Measurements from ENCODE around the gene NUAK2. TPM values are rescaled to one million over a fixed set of nuclear protein-coding genes. Genes with fewer than 3 reads are reported as not detected.
A peak's percentile ranks its signal among the peaks of the same experiment; 100 is the strongest.

Gene NUAK2
- total and polyA plus RNA-seq, 2 experiments from 2014 or later: 3.0 to 3.8 TPM

DNA sequence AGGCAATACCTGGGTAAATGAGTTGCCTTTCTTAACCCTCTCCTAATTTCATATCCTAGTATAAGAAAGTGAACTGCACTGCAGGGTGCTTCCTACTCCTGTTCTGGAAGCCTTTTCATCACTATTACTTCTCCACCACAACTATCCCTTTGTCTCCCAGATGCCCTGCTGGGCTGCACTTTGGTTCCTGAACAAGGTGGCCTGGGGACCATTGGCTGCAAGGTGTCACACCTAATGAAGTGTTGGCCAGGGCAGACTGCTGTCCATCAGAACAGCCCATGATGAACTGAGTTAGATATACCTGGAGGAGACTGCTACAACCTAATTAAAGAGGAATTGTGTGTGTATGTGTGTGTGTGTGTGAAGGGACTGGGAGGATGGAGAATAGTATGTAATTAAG, 37.0 kb upstream of the NUAK2 start:
- Histone ChIP-seq H3F3A (ENCODE audit: insufficient read depth) (no peaks in the 10 kb centered on the region), H3K79me2 (ENCODE audit: insufficient read depth) (no peaks in the 10 kb centered on the region), H3K9ac (no peak overlapping the region), H4K20me1 (ENCODE audit: insufficient read depth) (no peaks in the 10 kb centered on the region), H3K9me2 (ENCODE audit: insufficient read depth) (no peaks in the 10 kb centered on the region), H3K4me3 (no peak overlapping the region), H2AFZ (no peak overlapping the region), H3K27ac (no peak overlapping the region), H3K9me3 (ENCODE audit: low read depth) (no peaks in the 10 kb centered on the region), H3K4me2 (ENCODE audit: unreplicated experiment) (no peak overlapping the region), H3K36me3 (ENCODE audit: low read depth) (no peaks in the 10 kb centered on the region), H3K27me3 (replicated peaks; ENCODE audit: insufficient read depth) (peaks cover 37% of the 10 kb centered on the region), H3K4me1 (ENCODE audit: insufficient read depth) (peaks cover 4% of the 10 kb centered on the region; the same call in 1 of the 2 replicates)
- in situ Hi-C loops (cut with MboI): loop anchor here (10.0 kb wide), 1 partner anchor 126 kb away; no protein-coding TSS in a partner anchor
- DNase-seq: no peak
- TF ChIP-seq EZH2phosphoT487 (IDR thresholded peaks at IDR 0.05; ENCODE audit: insufficient read depth, low read depth): no peak
- TF ChIP-seq EZH2 (IDR thresholded peaks at IDR 0.05; ENCODE audit: insufficient read depth, poor library complexity, severe bottlenecking): no peak

GRCh38 chr1:205357567-205357966, 36.0 kb upstream of the NUAK2 start:
- no peak overlapping the region for H3K9ac ChIP-seq
- DNase-seq: no peak
- peaks cover 4% of the 10 kb centered on the region; the same call in 1 of the 2 replicates for H3K4me1 ChIP-seq (ENCODE audit: insufficient read depth)
- no peaks in the 10 kb centered on the region for H3K79me2 ChIP-seq (ENCODE audit: insufficient read depth)
- 63 to 66% methylated on average over 3 of the region's 3 CpGs for WGBS, 2 experiments (ENCODE audit: low coverage in 1 of 2, low lambda C conversion rate in 2 of 2, missing lambda C conversion rate in 2 of 2)
- H3K27me3 ChIP-seq (replicated peaks; ENCODE audit: insufficient read depth): peaks cover 37% of the 10 kb centered on the region
- no peak overlapping the region for H3K4me3 ChIP-seq
- in situ Hi-C loops (cut with MboI): loop anchor here (10.0 kb wide), 1 partner anchor 127 kb away; no protein-coding TSS in a partner anchor
- TF ChIP-seq EZH2phosphoT487 (IDR thresholded peaks at IDR 0.05; ENCODE audit: insufficient read depth, low read depth) (no peak), EZH2 (IDR thresholded peaks at IDR 0.05; ENCODE audit: insufficient read depth, poor library complexity, severe bottlenecking) (no peak)
- no peaks in the 10 kb centered on the region for H3K36me3 ChIP-seq (ENCODE audit: low read depth)
- H3F3A ChIP-seq (ENCODE audit: insufficient read depth): no peaks in the 10 kb centered on the region
- H3K4me2 ChIP-seq (ENCODE audit: unreplicated experiment): no peak overlapping the region
- no peak overlapping the region for H3K27ac ChIP-seq
- no peaks in the 10 kb centered on the region for H3K9me3 ChIP-seq (ENCODE audit: low read depth)
- H2AFZ ChIP-seq: no peak overlapping the region
- H3K9me2 ChIP-seq (ENCODE audit: insufficient read depth): no peaks in the 10 kb centered on the region
- no peaks in the 10 kb centered on the region for H4K20me1 ChIP-seq (ENCODE audit: insufficient read depth)

DNA sequence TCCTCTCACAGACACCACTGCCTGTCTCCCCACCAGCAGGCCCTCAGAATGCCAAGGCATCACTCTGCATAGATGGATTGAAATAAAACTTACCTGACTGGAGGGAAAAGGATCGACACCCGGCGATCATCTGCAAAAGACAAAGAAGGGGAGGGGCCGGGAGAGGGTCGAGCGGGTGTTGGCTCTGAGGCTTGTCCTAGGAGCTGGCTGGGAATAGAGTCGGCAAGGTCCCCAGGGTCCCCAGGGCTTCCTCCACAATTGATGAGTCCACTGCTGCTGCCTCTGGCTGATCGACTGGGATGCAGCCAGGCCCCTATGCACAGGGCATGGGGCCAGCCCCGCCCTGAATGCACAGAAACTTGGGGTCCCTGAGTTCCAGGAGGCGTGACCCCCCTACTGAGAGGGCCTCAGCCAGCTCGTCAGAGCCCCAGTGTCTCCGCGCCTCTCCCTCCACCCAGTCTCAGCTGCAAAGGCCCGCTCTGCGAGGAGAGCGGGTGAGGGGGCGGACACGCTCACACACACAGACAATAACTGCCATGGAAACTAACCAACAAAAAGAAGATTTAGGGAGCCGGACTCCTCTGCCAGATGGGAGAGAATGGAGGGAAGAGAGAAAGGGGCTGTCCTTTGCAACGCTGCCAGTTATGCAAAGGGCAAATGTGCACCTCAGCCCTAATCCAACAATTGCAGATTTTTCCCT, 35.0 kb upstream of the NUAK2 start, which contains the start of gene KLHDC8A:
Gene KLHDC8A, minus strand, starts transcription at position 483 of the 700 bp plus-strand sequence. CDS start 13,318 bp downstream, outside the sequence.
- in situ Hi-C loops (cut with MboI): loop anchor here (10.0 kb wide), 1 partner anchor 128 kb away; no protein-coding TSS in a partner anchor
- peak; percentile 35 for DNase-seq
- H3K4me2 ChIP-seq (ENCODE audit: unreplicated experiment): no peak within 1 kb of the TSS

GRCh38 chr1:205355075-205355453, 33.5 kb upstream of the NUAK2 start:
- peak; percentile 53 for DNase-seq
- H3K9ac ChIP-seq: no peak overlapping the region
- in situ Hi-C loops (cut with MboI): loop anchor here (10.0 kb wide), 1 partner anchor 130 kb away; no protein-coding TSS in a partner anchor

More for the DNA sequence above, 35.0 kb upstream of the NUAK2 start, which contains the start of gene KLHDC8A:
- Histone ChIP-seq H3K9me3 (ENCODE audit: low read depth) (no peaks in the 10 kb centered on the region), H3K27ac (no peak within 1 kb of the TSS), H3K36me3 (ENCODE audit: low read depth) (no peaks in the 10 kb centered on the region), H2AFZ (no peak within 1 kb of the TSS), H3K9me2 (ENCODE audit: insufficient read depth) (no peaks in the 10 kb centered on the region), H4K20me1 (ENCODE audit: insufficient read depth) (no peaks in the 10 kb centered on the region), H3F3A (ENCODE audit: insufficient read depth) (no peaks in the 10 kb centered on the region), H3K4me1 (ENCODE audit: insufficient read depth) (peaks cover 4% of the 10 kb centered on the region; the same call in 1 of the 2 replicates), H3K9ac (no peak within 1 kb of the TSS), H3K4me3 (no peak within 1 kb of the TSS), H3K27me3 (replicated peaks; ENCODE audit: insufficient read depth) (peaks cover 37% of the 10 kb centered on the region), H3K79me2 (ENCODE audit: insufficient read depth) (no peaks in the 10 kb centered on the region)
- 26 to 32% methylated on average over 19 of the region's 20 CpGs for whole genome bisulfite sequencing, 2 experiments (ENCODE audit: low coverage in 1 of 2, low lambda C conversion rate in 2 of 2, missing lambda C conversion rate in 2 of 2)
- TF ChIP-seq EZH2 (IDR thresholded peaks at IDR 0.05; ENCODE audit: insufficient read depth, poor library complexity, severe bottlenecking) (no peak), EZH2phosphoT487 (IDR thresholded peaks at IDR 0.05; ENCODE audit: insufficient read depth, low read depth) (no peak)

More at GRCh38 chr1:205355075-205355453, 33.5 kb upstream of the NUAK2 start:
- Histone ChIP-seq H4K20me1 (ENCODE audit: insufficient read depth) (no peaks in the 10 kb centered on the region), H3K9me2 (ENCODE audit: insufficient read depth) (no peaks in the 10 kb centered on the region), H3K27me3 (replicated peaks; ENCODE audit: insufficient read depth) (peaks cover 26% of the 10 kb centered on the region), H3K4me3 (no peak overlapping the region), H3K4me2 (ENCODE audit: unreplicated experiment) (no peak overlapping the region), H3K27ac (no peak overlapping the region), H3F3A (ENCODE audit: insufficient read depth) (no peaks in the 10 kb centered on the region), H3K4me1 (ENCODE audit: insufficient read depth) (peaks cover 4% of the 10 kb centered on the region; the same call in 1 of the 2 replicates), H2AFZ (no peak overlapping the region), H3K9me3 (ENCODE audit: low read depth) (no peaks in the 10 kb centered on the region), H3K36me3 (ENCODE audit: low read depth) (no peaks in the 10 kb centered on the region), H3K79me2 (ENCODE audit: insufficient read depth) (no peaks in the 10 kb centered on the region)
- WGBS, 2 experiments (ENCODE audit: low coverage in 1 of 2, low lambda C conversion rate in 2 of 2, missing lambda C conversion rate in 2 of 2): 81 to 86% methylated on average over 3 of the region's 3 CpGs
- TF ChIP-seq EZH2 (IDR thresholded peaks at IDR 0.05; ENCODE audit: insufficient read depth, poor library complexity, severe bottlenecking) (no peak), EZH2phosphoT487 (IDR thresholded peaks at IDR 0.05; ENCODE audit: insufficient read depth, low read depth) (no peak)

Data from GM23248 (cell line).